Neural cell (in vitro differentiated cells): ENCODE measurements around the gene ROR1.

Experiments used
- CTCF ChIP-seq: fragments of 450-650 bp; IDR thresholded peaks from 2 replicates; pipeline ENCODE4 v1.5.1; 2014; ENCODE audit warnings: antibody characterized with exemption, mild to moderate bottlenecking, moderate library complexity; ENCODE audit not compliant: poor library complexity, severe bottlenecking
- MXI1 ChIP-seq: fragments of 450-650 bp; conservative IDR thresholded peaks from 2 replicates; pipeline ENCODE4 v1.6.1; 2014; ENCODE audit warnings: antibody characterized with exemption, mild to moderate bottlenecking; ENCODE audit not compliant: poor library complexity, severe bottlenecking

DNA sequence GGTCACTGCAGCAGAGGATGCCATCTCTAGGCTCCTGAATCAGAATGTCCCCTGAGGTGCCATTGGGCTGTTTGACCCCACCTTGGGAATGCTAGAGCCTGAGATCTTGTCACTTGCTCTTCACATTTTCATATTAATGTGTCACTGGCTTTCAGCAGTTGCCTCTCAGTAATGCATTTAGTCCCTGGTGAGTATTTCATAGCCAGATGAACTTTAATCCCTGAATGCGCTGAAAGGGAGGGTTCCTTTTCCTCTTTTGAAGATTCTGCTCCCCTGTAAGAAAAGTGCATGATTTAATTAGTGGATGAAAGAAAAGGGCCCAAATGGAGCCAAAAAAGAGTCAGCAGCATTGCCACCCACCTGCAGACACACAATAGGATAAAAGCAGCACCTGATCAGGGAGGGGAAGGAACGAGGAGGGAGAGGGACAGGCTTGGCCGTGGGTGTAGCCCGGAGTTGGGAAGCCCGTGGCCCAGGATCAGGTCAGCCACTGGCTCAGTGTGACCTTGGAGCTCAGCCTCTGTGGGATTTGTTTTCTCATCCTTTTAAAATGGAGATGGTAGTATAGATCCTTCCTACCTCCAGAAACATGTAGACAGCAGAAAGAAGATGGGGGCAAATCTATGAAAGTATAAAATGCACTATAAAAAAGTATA lies 31.1 kb downstream of the ROR1 start:
- TF ChIP-seq MXI1: no peak
- TF ChIP-seq CTCF: no peak
